ENCODE results near the gene TAF1L.

The TAF1L gene

DNA sequence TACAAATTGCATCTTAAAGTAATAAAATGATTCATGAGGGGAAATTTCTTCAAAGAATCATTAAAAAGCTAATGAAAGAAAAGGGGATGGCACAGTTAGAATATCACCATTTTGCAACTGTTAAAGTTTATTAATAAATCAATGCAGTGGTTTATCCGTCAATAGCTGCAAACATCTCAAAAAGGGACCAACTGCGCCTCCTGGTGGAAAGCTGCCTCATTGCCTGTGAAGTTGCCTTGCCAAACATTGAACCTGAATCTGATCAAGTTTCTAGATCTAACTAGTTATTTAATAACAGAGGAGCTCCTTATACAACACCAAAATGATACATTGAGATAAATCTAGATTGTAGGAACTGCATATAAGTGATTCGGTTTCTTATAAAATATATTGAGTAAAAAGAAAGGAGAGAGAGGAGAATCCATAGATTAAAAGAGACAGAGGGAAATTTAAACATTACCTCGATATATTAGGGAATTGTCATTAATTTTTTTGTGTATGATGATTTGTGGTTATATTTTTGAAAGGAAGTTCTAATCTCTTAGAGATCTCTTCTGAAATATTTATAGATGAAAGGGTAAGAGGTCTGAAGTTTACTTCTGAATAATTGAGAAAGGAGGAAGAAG, 55.6 kb downstream of the TAF1L start:
- H3K27me3 Mint-ChIP-seq: peaks cover 26 to 30% of the 10 kb centered on the region in 2 donors
- no peaks in the 10 kb centered on the region for H3K4me1 Mint-ChIP-seq (ENCODE audit: low read depth in 2 of 2)
- no peaks in the 10 kb centered on the region for H3K9me3 Mint-ChIP-seq
- DNase-seq: peak; percentile 80 to 83 (median 80)
- no peak overlapping the region for H3K27ac Mint-ChIP-seq
- ATAC-seq (replicated peaks): peak; percentile 85
- H3K4me3 Mint-ChIP-seq: no peak overlapping the region
- H3K36me3 Mint-ChIP-seq (ENCODE audit: insufficient read depth): peaks cover 3% of the 10 kb centered on the region
